ENCODE measurements around the gene YPEL2.
"Not testable (repeated sequence)": the region's sequence is repeated elsewhere in the genome, so short reads cannot be mapped to it uniquely, and the experiment has no call there.

The YPEL2 gene

GRCh38 chr17:59405944-59406705 is 74.7 kb downstream of the YPEL2 start:
- no peak for DNase-seq (ENCODE audit: low read depth in 3 of 3)

GRCh38 chr17:59406808-59407381 is 75.4 kb downstream of the YPEL2 start:
- no peak for DNase-seq (ENCODE audit: low read depth in 3 of 3)

GRCh38 chr17:59409336-59410048 is 78.0 kb downstream of the YPEL2 start:
- DNase-seq (ENCODE audit: low read depth in 3 of 3), result no peak

- no peak for DNase-seq (ENCODE audit: low read depth in 3 of 3)
Measured at GRCh38 chr17:59410049-59410437, 78.6 kb downstream of the YPEL2 start.

- DNase-seq (ENCODE audit: low read depth in 3 of 3), result not testable (repeated sequence)
Measured at GRCh38 chr17:59412431-59412830, 81.0 kb downstream of the YPEL2 start.

GRCh38 chr17:59413014-59413766 is 81.7 kb downstream of the YPEL2 start:
- no peak for DNase-seq (ENCODE audit: low read depth in 3 of 3)

GRCh38 chr17:59415397-59415796 is 83.9 kb downstream of the YPEL2 start:
- no peak for DNase-seq (ENCODE audit: low read depth in 3 of 3)

- DNase-seq (ENCODE audit: low read depth in 3 of 3), result no peak
Measured at GRCh38 chr17:59416184-59416583, 84.7 kb downstream of the YPEL2 start.

GRCh38 chr17:59417452-59417851 is 86.0 kb downstream of the YPEL2 start:
- DNase-seq (ENCODE audit: low read depth in 3 of 3), result no peak

- no peak for DNase-seq (ENCODE audit: low read depth in 3 of 3)
Measured at GRCh38 chr17:59418732-59419166, 87.3 kb downstream of the YPEL2 start.

GRCh38 chr17:59420901-59421300 is 89.4 kb downstream of the YPEL2 start:
- no peak for DNase-seq (ENCODE audit: low read depth in 3 of 3)

GRCh38 chr17:59421722-59422121 is 90.3 kb downstream of the YPEL2 start:
- DNase-seq (ENCODE audit: low read depth in 3 of 3), result no peak

GRCh38 chr17:59423137-59423724 is 91.8 kb downstream of the YPEL2 start:
- no peak for DNase-seq (ENCODE audit: low read depth in 3 of 3)

- no peak for DNase-seq (ENCODE audit: low read depth in 3 of 3)
Measured at GRCh38 chr17:59423903-59424302, 92.4 kb downstream of the YPEL2 start.

- no peak for DNase-seq (ENCODE audit: low read depth in 3 of 3)
Measured at GRCh38 chr17:59424331-59424730, 92.9 kb downstream of the YPEL2 start.

GRCh38 chr17:59425085-59425931 is 93.9 kb downstream of the YPEL2 start:
- DNase-seq (ENCODE audit: low read depth in 3 of 3), result no peak

GRCh38 chr17:59426031-59426430 is 94.6 kb downstream of the YPEL2 start:
- DNase-seq (ENCODE audit: low read depth in 3 of 3), result no peak

- peak; percentile 37 to 41 (median 40) for DNase-seq (ENCODE audit: low read depth in 3 of 3)
Measured at GRCh38 chr17:59427425-59427921, 96.0 kb downstream of the YPEL2 start.

GRCh38 chr17:59427996-59428395 is 96.5 kb downstream of the YPEL2 start:
- DNase-seq (ENCODE audit: low read depth in 3 of 3), result no peak

GRCh38 chr17:59428916-59429485 is 97.5 kb downstream of the YPEL2 start:
- DNase-seq (ENCODE audit: low read depth in 3 of 3), result no peak

Data from stimulated activated CD4-positive, alpha-beta T cell treated with anti-CD3 and anti-CD28 coated beads, TNF-alpha, amount 100 ng/mL, for 48 hours (primary cell).